Neuron (in vitro differentiated cells): ENCODE results near the gene SLC12A5.
A peak's percentile ranks its signal among the peaks of the same experiment; 100 is the strongest.

Experiments used
- H2AFZ ChIP-seq: one replicate; pipeline ENCODE4 v1.6.1; 2013; ENCODE audit warnings: low read depth, mild to moderate bottlenecking, inconsistent platforms, low read length, moderate library complexity
- H3K27me3 ChIP-seq: one replicate; pipeline ENCODE4 v1.6.1; 2013; ENCODE audit warnings: low read length; ENCODE audit not compliant: insufficient read depth
- H3K36me3 ChIP-seq: one replicate; pipeline ENCODE4 v1.6.1; 2013; ENCODE audit warnings: low read length; ENCODE audit not compliant: insufficient read depth
- H3K4me1 ChIP-seq: one replicate; pipeline ENCODE4 v1.6.1; 2013; ENCODE audit warnings: low read length; ENCODE audit not compliant: insufficient read depth
- H3K4me3 ChIP-seq: 2 replicates; pipeline ENCODE4 v1.5.1; 2013; ENCODE audit warnings: mild to moderate bottlenecking, low read length, moderate library complexity
- H3K9me3 ChIP-seq: one replicate; pipeline ENCODE4 v1.6.1; 2013; ENCODE audit warnings: low read length

Gene SLC12A5

DNA sequence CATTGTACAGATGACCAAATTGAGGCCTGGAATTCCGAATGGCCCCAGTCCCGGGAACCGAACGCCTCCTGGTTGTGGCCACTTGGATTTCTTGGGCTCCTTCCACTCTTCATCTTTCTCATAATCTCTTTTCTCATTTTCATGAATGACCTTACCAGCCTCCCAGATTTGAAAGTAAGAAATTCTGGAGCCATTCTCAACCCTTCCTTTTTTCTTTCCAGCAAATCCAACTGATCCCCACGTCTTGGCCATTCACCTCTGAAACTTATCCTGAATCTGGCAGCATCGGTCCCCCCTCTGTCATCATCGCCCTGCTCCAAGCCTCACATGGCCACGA is 5.9 kb upstream of the SLC12A5 start:
- Histone ChIP-seq H3K4me3 (no peak overlapping the region), H3K27me3 (no peaks in the 10 kb centered on the region), H3K9me3 (no peaks in the 10 kb centered on the region), H3K36me3 (no peaks in the 10 kb centered on the region), H3K4me1 (peaks cover 20% of the 10 kb centered on the region), H2AFZ (no peak overlapping the region)

DNA sequence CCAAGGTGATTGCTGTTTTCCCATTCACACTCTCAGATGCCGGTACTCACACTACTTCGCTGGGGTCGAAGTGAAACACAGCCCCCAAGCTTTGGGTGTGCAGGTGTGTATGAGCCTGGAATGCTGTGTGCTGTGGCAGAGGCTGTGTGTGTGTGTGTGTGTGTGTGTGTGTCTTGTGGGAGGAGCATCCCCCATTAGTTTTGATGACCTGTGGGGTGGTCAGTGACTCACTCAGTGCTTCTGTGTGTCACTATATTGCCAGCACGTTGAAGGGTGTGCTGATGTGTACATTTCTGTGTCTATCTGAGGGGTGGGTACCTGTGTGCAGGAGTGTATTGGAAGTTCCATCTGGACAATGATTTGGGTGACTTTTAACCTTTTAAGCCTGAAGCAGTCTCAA is 5.0 kb upstream of the SLC12A5 start:
- Histone ChIP-seq H3K4me1 (peaks cover 20% of the 10 kb centered on the region), H3K9me3 (no peaks in the 10 kb centered on the region), H3K27me3 (no peaks in the 10 kb centered on the region), H3K4me3 (no peak overlapping the region), H3K36me3 (no peaks in the 10 kb centered on the region), H2AFZ (no peak overlapping the region)

DNA sequence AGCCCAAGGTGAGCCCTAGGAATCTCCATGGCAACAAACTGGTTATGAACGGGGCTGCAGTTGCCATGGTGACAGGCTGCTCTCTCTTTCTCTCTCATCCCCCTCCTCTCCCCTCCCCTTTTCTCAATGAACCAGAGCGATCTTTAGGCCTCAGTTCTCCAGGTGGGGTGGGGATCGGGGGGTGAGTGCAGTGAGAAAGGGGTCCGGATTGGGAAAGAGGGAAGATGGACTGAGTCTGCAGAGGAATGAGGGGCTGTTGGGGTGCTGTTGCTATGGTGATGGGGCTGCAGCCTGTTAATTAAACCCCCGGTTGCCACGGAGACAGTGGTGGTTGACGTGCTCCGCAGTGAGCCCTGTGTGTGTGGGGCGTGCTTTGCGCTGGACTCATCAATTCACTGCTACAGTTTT is 3.6 kb upstream of the SLC12A5 start:
- Histone ChIP-seq H3K27me3 (peaks cover 8% of the 10 kb centered on the region), H3K4me3 (no peak overlapping the region)

DNA sequence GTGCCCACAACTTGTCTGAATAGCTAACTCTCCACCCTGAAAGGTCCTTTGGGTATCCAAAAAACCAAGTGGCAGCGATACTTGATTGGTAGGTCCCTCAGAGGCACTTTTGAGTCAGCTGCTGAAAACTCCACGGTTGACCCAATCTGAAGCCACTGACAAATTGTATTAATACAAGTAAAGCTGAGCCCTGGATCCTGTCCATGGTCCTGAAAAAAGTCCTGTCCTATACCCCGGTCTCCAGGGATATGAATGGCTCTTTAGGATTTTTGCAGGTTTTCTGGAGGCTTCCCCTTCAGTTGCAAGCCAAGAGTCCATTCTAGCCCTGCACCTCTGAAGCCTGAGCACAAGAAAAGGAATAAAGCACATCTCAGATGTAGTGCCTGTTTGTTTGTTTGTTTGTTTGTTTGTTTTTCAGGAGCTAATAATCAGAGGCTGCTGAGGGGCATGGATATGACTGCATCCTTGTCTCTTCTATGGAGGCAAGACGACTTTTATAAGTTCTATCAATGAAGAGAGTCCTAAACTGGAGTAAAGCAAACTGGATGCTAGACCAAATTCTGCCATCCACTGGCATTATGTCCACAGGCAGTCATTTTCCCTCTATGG is 1.7 kb upstream of the SLC12A5 start:
- H3K27me3 ChIP-seq = peaks cover 22% of the 10 kb centered on the region
- H2AFZ ChIP-seq = no peak overlapping the region

More for the DNA sequence above, 3.6 kb upstream of the SLC12A5 start:
- Histone ChIP-seq H3K36me3 (no peaks in the 10 kb centered on the region), H2AFZ (no peak overlapping the region), H3K9me3 (no peaks in the 10 kb centered on the region), H3K4me1 (peaks cover 20% of the 10 kb centered on the region)

DNA sequence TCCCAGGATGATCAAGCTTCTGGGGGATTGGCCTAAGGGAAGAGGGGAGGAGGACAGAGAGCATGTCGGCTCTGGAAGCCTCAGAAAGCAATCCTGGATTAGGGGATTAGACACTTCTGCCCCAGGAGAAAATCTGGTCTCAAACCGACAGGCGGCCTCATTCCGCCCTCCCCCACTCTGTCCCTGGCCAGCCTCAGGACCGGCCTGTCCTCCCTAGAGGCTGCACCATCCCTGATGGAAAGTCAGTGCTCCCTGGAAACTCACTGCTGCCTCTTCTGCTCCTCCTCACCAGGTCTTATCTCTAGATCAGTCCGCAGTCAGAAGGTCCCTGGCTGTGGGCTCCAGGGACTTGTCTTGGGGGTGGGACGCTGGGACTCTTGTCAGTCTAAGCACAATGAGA is 905 bp upstream of the SLC12A5 start:
- H3K27me3 ChIP-seq = peaks cover 28% of the 10 kb centered on the region
- peaks cover 27% of the 10 kb centered on the region for H3K4me1 ChIP-seq
- no peak overlapping the region for H3K4me3 ChIP-seq
- H3K9me3 ChIP-seq = no peaks in the 10 kb centered on the region
- H2AFZ ChIP-seq = no peak overlapping the region
- H3K36me3 ChIP-seq = no peaks in the 10 kb centered on the region

More for the DNA sequence above, 1.7 kb upstream of the SLC12A5 start:
- Histone ChIP-seq H3K4me1 (peaks cover 31% of the 10 kb centered on the region), H3K9me3 (no peaks in the 10 kb centered on the region), H3K36me3 (no peaks in the 10 kb centered on the region), H3K4me3 (no peak overlapping the region)

DNA sequence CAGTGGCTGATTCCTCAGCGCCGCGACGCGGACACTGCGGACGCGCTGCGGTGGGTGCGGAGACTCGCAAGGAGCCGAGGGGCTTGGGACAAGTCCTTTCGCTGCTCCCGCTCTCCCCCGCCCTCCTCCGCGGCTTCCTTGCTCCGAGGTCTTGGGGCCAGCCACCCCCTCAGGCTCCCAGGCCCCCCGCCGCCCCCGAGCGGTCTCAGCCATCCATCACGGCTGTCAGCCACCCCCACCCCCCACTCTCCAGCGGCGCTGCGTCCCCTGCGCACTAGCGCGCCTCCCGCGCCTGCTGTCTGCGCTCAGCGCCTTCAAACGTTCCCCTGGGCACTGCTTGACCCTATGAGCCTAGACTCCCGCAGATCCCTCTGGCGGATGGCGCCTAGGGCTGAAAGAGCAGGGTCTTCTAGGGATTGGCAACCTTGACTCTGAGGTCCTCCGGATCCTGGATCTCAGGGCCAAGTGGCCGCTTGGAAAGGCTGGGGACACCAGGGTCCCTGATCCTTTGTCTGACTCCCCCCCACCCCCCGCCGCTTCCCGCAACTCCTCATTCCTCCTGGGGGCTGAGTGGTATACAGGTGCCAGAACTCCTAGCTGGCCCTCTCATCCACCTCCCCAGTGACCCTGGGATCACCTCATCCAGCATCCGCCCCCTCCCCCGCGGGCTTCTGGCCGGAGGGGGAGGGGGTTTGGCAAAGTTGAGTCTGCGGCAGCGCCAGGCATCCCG is 1.4 kb downstream of the SLC12A5 start:
- no peak overlapping the region for H3K4me3 ChIP-seq
- H3K4me1 ChIP-seq = peaks cover 24% of the 10 kb centered on the region
- H2AFZ ChIP-seq = no peak overlapping the region
- H3K36me3 ChIP-seq = no peaks in the 10 kb centered on the region
- no peaks in the 10 kb centered on the region for H3K9me3 ChIP-seq
- peaks cover 41% of the 10 kb centered on the region for H3K27me3 ChIP-seq

DNA sequence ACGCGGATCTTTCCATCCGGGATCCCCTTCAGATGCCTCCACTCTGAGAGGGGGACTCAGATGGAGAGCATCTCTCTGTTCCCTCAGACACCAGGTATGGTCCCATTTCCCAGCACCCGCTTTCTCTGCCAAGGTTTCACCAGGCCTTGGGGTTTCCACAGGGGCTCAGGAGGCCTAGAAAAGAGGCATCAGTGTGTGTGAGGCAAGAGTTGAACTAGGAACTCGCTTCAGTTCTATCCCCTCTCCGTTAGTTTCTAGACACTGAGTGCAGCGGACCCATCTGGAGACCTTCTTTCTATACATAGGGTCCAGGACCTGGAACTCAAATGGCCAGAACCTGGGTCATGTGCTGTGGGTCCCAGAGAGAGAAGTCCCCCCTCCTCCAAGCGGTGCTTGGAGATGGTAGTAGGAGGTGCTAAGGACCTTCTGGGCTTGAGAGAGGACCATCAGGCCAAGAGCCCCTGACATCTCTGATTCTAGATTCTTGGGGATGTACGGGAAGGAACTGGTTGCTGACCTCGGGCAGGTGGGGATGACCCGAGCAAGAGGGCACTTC is 2.1 kb downstream of the SLC12A5 start:
- no peaks in the 10 kb centered on the region for H3K9me3 ChIP-seq
- H3K27me3 ChIP-seq = peaks cover 45% of the 10 kb centered on the region
- no peak overlapping the region for H2AFZ ChIP-seq
- peaks cover 17% of the 10 kb centered on the region for H3K4me1 ChIP-seq
- peak overlapping the region; percentile 44 for H3K4me3 ChIP-seq
- no peaks in the 10 kb centered on the region for H3K36me3 ChIP-seq

DNA sequence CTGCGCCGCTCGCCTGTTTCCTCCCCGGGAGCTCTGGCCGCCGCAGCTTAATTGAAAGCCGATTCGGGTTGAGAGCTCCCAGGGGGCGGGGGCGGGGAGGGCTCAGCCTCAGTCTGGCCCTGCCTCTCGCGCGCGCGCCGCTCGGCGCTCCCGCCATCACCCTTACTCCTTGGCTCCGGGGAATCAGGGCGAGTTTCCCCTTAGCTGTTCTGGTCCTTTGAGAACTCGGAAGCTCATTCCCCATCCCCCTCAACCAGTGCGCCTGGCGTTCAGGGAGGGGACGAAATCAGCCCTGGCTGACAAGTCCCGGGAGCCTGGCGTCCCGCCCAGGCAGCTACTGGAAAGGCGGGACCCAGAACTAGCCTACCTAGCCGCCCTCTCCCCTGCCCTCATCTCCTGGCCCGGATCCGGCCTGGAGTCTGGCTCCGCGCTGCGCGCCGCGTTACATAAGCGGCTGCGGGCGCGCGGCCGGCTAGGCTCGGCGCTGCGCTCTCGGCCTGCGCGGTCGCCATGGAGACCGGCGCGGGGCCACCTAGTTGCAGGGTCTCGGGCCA is 2.8 kb downstream of the SLC12A5 start:
- peak overlapping the region; percentile 19 for H2AFZ ChIP-seq
- H3K9me3 ChIP-seq = no peaks in the 10 kb centered on the region
- no peaks in the 10 kb centered on the region for H3K36me3 ChIP-seq
- H3K27me3 ChIP-seq = peaks cover 45% of the 10 kb centered on the region
- peaks cover 14% of the 10 kb centered on the region for H3K4me1 ChIP-seq
- H3K4me3 ChIP-seq = peak overlapping the region; percentile 44

DNA sequence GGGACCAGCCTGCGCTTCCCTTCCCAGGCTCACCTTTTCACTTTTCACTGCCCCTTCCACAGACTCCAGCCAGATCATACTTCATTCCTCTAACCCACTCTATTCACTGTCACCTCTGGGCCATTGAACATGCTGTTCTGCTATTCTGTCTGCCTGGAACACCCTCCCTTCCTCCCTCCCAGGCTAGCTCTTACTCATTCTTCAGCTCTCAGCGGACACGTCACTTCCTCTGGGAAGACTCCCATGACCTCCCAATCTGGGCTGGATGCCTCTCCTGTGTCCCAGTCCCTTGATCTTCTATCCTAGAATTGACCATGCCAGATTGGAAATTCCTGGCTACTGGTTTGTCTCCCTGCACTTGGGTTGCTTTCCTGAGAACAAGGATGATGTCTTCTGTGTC is 5.0 kb downstream of the SLC12A5 start:
- no peaks in the 10 kb centered on the region for H3K9me3 ChIP-seq
- peaks cover 45% of the 10 kb centered on the region for H3K27me3 ChIP-seq
- no peaks in the 10 kb centered on the region for H3K36me3 ChIP-seq
- no peak overlapping the region for H3K4me3 ChIP-seq
- H2AFZ ChIP-seq = no peak overlapping the region
- peaks cover 14% of the 10 kb centered on the region for H3K4me1 ChIP-seq

DNA sequence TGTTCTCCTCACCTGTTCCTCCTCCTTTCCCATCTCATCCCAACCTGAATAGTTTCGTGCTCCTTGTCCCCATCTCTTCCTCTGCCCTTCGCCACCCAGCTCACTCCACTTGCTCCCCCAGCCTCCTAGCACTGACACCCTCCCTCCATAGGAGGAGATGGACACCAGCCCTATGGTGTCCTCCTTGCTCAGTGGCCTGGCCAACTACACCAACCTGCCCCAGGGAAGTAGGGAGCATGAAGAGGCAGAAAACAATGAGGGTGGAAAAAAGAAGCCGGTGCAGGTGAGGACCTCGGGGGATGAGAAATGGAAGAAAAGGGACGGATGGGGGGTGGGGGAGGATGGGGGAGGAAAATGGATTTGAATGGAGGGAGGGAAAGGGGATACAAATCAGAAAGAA is 6.2 kb downstream of the SLC12A5 start:
- Histone ChIP-seq H3K27me3 (peaks cover 37% of the 10 kb centered on the region), H3K4me3 (no peak overlapping the region), H3K4me1 (peaks cover 14% of the 10 kb centered on the region), H2AFZ (no peak overlapping the region), H3K9me3 (no peaks in the 10 kb centered on the region), H3K36me3 (no peaks in the 10 kb centered on the region)

DNA sequence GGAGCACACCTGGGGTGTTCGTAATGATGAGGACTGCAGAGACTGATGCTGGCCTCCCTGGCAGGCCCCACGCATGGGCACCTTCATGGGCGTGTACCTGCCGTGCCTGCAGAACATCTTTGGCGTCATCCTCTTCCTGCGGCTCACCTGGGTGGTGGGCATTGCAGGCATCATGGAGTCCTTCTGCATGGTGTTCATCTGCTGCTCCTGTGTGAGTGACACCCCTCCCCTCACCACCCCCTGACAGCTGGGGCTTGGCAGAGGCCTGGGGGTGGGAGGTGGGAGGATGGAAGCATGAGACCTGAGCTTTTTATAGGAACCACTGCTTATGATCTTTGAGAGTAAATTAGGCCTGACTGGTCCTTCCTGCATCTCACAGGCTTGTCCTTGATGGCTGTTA is 6.7 kb downstream of the SLC12A5 start:
- peaks cover 14% of the 10 kb centered on the region for H3K4me1 ChIP-seq
- no peaks in the 10 kb centered on the region for H3K36me3 ChIP-seq
- peaks cover 33% of the 10 kb centered on the region for H3K27me3 ChIP-seq
- H3K9me3 ChIP-seq = no peaks in the 10 kb centered on the region
- no peak overlapping the region for H2AFZ ChIP-seq
- no peak overlapping the region for H3K4me3 ChIP-seq

DNA sequence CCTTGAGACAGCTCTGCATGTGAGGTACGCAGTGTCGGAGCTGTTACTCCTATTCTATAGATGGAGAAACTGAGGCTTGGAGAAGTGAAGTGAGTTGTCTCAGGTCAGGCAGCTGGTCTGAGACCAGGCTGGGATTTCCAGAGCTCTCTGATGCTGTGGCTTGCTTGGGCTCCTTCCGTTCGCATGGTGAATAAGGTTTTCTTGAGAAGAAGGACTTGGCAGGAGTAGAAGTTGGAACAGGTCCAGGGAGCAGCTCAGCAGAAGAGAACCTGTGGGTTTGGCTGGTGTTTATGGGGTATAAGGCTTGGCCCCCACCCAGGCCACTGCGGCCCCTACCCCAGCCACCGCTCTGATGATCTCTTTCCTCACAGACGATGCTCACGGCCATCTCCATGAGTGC is 7.4 kb downstream of the SLC12A5 start:
- Histone ChIP-seq H3K4me3 (no peak overlapping the region), H3K9me3 (no peaks in the 10 kb centered on the region), H2AFZ (no peak overlapping the region), H3K4me1 (peaks cover 8% of the 10 kb centered on the region), H3K36me3 (no peaks in the 10 kb centered on the region), H3K27me3 (peaks cover 26% of the 10 kb centered on the region)

DNA sequence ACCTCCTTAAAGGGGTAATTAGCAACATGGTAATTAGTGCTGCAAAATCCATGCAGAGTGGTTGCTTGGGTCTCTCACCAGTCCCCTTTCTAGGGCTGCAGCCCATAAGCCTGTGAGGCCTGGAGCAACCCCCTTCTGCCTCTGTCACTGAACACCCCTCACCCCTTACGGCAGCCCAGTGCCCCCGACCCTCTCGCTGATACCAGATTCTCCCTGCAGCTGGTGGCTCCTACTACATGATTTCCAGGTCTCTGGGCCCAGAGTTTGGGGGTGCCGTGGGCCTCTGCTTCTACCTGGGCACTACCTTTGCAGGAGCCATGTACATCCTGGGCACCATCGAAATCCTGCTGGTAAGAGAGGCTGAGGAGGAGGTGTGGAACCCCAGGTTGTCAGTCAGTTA is 8.0 kb downstream of the SLC12A5 start:
- peaks cover 25% of the 10 kb centered on the region for H3K27me3 ChIP-seq
- H2AFZ ChIP-seq = no peak overlapping the region
- peaks cover 3% of the 10 kb centered on the region for H3K4me1 ChIP-seq
- H3K4me3 ChIP-seq = no peak overlapping the region
- no peaks in the 10 kb centered on the region for H3K36me3 ChIP-seq
- H3K9me3 ChIP-seq = no peaks in the 10 kb centered on the region
